ENCODE data around the gene HOXB2. TPM values are rescaled to one million over a fixed set of nuclear protein-coding genes. Genes with fewer than 3 reads are reported as not detected.

HOXB2 gene
- total RNA-seq, 1 donor from 2014 or later, result 2.9 TPM

DNA sequence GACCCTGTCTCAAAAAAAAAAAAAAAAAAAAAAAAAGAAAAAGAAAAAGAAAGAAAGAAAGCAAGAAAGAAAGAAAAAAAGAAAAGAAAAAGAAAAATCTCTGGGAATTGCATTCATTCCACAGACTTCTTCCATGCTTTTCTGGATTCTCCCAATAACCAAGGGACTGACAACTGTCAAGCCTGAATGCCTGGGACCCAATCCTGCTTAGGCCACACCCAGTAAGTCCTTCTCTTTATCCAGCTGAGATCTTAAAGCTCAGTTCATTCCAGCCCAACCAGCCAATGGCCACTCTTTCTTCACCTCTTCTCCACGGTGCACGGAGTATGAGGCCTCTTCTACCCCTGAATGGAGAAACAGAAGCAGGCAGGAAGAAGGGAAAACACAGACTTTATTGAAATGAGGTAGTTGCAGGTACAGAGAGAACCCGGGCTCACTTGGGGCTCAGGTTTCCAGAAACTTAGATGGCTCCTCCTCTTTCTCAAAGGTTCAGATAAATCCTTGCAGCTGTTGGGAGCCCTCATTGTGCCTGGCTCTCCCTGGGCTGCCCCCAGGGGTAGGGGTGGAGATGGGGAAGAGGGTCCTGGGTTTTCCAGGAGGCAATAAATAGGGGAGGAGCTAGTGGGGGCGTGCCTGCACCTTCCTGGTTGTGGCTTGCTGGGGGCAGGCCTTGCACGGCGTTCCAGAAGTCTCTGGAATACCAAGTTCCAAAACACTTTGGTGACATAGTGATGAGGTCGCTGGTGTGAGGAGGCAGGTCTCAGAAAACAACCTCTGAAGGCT lies 16.6 kb downstream of the HOXB2 start:
- Mint-ChIP-seq H3K9me3 (no peaks in the 10 kb centered on the region), H3K27me3 (peaks cover 46% of the 10 kb centered on the region), H3K27ac (no peak overlapping the region), H3K4me1 (no peaks in the 10 kb centered on the region), H3K36me3 (ENCODE audit: low read depth) (no peaks in the 10 kb centered on the region), H3K4me3 (no peak overlapping the region)
- ChIA-PET POLR2A (no interaction called here), CTCF (no interaction called here)
- no peak for ATAC-seq (ENCODE audit: low read depth)
- intact Hi-C loops (cut with micrococcal nuclease), result no loop called here
- DNase-seq, result no peak
- TF ChIP-seq, protein P1, sequence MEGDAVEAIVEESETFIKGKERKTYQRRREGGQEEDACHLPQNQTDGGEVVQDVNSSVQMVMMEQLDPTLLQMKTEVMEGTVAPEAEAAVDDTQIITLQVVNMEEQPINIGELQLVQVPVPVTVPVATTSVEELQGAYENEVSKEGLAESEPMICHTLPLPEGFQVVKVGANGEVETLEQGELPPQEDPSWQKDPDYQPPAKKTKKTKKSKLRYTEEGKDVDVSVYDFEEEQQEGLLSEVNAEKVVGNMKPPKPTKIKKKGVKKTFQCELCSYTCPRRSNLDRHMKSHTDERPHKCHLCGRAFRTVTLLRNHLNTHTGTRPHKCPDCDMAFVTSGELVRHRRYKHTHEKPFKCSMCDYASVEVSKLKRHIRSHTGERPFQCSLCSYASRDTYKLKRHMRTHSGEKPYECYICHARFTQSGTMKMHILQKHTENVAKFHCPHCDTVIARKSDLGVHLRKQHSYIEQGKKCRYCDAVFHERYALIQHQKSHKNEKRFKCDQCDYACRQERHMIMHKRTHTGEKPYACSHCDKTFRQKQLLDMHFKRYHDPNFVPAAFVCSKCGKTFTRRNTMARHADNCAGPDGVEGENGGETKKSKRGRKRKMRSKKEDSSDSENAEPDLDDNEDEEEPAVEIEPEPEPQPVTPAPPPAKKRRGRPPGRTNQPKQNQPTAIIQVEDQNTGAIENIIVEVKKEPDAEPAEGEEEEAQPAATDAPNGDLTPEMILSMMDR (IDR thresholded peaks at IDR 0.05), result no peak

DNA sequence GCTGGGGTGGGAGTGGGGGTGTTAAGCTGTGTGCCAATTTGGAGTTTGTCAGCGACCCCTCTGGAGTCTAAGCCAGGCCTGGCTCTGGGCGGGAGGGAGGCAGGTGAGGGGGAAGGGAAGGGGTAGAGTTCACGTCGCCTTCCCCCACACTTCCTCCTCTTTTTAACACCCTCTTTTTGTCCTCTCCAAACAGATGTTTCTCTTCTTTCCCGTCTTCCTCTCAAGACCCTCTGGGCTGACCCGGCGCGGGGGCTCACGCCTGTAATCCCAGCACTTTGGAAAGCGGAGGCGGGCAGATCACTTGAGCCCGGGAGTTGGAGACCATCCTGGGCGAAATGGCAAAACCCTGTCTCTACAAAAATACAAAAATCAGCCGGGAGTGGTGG lies 17.4 kb downstream of the HOXB2 start:
- no peaks in the 10 kb centered on the region for H3K9me3 Mint-ChIP-seq
- CTCF ChIA-PET, result no interaction called here

DNA sequence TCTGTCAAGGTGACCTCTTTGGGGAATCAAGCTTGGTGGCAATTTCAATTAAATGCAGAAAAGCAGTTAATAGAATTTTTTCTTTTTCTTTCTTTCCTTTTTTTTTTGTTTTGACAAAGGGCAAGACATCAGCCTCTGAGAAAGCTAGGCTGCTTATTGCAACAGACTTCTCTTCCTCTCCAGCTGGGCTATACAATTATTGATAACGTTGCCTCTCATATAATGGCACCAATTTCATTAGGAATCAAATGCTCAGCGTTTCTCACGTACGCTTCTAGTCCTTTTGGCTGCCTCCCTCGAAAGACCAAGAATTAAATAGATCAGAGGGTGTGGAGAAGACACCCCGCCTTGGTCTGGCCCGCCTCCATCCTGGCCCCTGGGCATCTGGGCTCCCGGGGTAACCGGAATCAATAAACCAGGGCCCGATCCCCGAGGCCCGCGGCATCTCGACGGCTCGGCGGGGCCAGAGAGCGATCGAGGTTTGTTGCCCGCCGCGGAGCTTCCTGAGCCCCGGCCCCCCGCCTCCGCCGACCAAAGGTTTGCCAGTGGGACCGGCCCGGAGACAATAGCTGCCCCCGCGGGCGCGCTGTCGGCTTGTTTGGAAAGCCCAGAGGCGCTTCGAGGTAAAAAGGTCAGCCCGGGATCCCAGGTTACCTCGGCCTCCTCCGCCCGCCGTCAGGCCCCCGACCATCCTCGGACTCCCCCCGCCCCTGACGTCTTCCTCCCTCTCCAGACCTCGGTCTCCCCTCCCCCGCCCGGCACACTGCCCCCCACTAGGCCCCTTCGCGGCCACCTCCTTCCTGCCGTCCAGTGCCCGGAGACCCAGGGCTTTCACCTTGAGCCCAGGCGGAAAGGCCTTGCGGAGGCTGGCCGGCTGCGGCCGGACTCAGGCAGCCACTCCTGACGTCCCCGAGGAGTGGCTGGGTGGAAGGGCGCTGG lies 18.0 kb downstream of the HOXB2 start:
- H3K9me3 Mint-ChIP-seq, result no peaks in the 10 kb centered on the region
- ChIA-PET POLR2A (interaction anchor here (0.6 kb wide), 1 partner anchor 64 kb away, joined by 4 read pairs; no protein-coding TSS in a partner anchor), CTCF (no interaction called here)
- DNase-seq (no peak), ATAC-seq (ENCODE audit: low read depth) (no peak)
- TF ChIP-seq, protein P1 (IDR thresholded peaks at IDR 0.05), result no peak
- no peak overlapping the region for H3K27ac Mint-ChIP-seq
- intact Hi-C loops (cut with micrococcal nuclease), result no loop called here
- H3K36me3 Mint-ChIP-seq (ENCODE audit: low read depth), result no peaks in the 10 kb centered on the region
- peaks cover 57% of the 10 kb centered on the region for H3K27me3 Mint-ChIP-seq
- H3K4me3 Mint-ChIP-seq, result no peak overlapping the region
- no peaks in the 10 kb centered on the region for H3K4me1 Mint-ChIP-seq

More for the DNA sequence above, 17.4 kb downstream of the HOXB2 start:
- Mint-ChIP-seq H3K4me1 (no peaks in the 10 kb centered on the region), H3K27me3 (peaks cover 51% of the 10 kb centered on the region), H3K27ac (no peak overlapping the region), H3K36me3 (ENCODE audit: low read depth) (no peaks in the 10 kb centered on the region), H3K4me3 (no peak overlapping the region)
- TF ChIP-seq, protein P1 (IDR thresholded peaks at IDR 0.05), result no peak
- intact Hi-C loops (cut with micrococcal nuclease), result no loop called here
- DNase-seq, result no peak
- ATAC-seq (ENCODE audit: low read depth), result no peak
- POLR2A ChIA-PET, result interaction anchor here (0.6 kb wide), 1 partner anchor 64 kb away, joined by 4 read pairs; no protein-coding TSS in a partner anchor

DNA sequence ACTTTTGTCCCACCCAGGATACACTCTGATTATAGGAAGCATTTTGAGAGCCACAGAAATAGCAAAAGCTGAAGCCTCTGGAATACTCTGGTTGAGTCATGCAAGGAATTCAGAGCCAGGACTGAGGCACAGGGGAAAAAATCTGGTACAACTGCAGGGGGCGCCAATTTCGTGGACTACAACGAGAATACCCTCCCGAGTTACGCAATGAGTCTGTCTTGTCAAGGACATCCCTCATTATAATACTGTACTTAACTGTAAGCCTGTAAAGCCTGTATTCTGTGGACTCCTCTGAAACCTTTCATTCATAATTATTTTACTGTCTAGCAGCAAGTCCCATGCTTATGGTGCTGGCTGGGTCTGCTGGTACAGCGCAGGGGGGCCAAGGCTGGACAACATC lies 21.9 kb downstream of the HOXB2 start:
- DNase-seq (no peak), ATAC-seq (ENCODE audit: low read depth) (no peak)
- ChIA-PET POLR2A (no interaction called here), CTCF (no interaction called here)
- Mint-ChIP-seq H3K36me3 (ENCODE audit: low read depth) (no peaks in the 10 kb centered on the region), H3K9me3 (no peaks in the 10 kb centered on the region), H3K4me3 (no peak overlapping the region), H3K27ac (no peak overlapping the region), H3K27me3 (peaks cover 53% of the 10 kb centered on the region), H3K4me1 (no peaks in the 10 kb centered on the region)
- TF ChIP-seq, protein P1 (IDR thresholded peaks at IDR 0.05), result no peak
- intact Hi-C loops (cut with micrococcal nuclease), result loop anchor here (5.0 kb wide), 1 partner anchor 34 kb away; no protein-coding TSS in a partner anchor

Data from activated B cell treated with CpG ODN at 0.5 μM for 24 hours (primary cell).